GM21786 (cell line): ENCODE results near the gene FNIP2.
"Not testable (repeated sequence)": the region's sequence is repeated elsewhere in the genome, so short reads cannot be mapped to it uniquely, and the experiment has no call there.

ENCODE experiments used
- ATAC-seq: cut with Tn5 transposase; IDR thresholded peaks from one replicate; pipeline ENCODE4 v1.9.1; 2021; ENCODE audit not compliant: unreplicated experiment

The FNIP2 gene

DNA sequence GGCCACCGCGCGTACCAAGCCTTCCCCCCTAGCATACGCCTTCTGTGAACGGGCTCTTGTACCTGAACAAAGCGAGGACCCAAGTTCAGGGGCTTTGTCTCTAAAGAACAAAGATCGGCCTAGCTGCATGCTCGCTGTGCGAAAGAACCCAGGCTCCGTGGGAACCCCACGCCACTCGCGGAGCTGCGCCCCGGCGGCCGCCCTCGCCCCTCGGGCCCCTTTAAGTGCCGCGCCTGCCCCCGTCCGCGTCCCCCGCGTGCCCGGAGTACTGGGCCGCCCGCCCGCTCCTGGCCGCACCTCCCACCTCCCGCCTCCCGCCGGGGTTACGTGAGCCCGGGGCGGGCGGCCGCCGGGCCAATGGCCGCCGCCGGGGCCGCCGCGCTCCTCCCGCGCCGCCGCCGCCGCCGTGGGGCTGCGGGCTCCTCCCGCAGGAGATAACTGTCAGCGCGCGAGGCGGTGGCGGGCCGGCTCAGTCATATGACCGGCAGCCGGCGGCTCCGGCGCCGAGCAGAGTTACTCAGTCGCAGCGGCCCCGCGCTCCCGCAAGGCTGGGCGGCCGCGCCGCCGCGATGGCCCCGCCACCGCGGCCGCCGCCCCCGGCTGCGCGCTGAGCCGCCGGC lies at the start of gene FNIP2:
Gene FNIP2 (plus strand): TSS at position 472 of the 620 bp plus-strand sequence. CDS start 187 bp downstream, outside the sequence.
- peak; percentile 74 for ATAC-seq

DNA sequence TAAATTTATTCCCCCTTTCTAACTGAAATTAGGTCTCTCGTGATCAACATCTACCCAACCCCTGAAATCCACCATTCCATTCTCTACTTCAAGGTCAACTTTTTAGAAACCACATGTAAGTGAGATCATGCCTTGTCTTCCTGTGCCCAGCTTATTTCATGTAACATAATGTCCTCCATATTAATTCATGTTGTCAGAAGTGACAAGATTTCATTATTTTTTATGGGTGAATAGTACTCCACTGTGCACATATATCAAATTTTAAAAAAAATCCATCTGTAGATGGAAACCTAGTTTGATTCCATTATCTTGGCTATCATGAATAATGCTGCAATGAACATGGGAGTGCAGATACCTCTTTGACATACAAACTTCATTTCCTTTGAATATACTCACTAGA lies 47.1 kb upstream of the FNIP2 start:
- ATAC-seq, result no peak

DNA sequence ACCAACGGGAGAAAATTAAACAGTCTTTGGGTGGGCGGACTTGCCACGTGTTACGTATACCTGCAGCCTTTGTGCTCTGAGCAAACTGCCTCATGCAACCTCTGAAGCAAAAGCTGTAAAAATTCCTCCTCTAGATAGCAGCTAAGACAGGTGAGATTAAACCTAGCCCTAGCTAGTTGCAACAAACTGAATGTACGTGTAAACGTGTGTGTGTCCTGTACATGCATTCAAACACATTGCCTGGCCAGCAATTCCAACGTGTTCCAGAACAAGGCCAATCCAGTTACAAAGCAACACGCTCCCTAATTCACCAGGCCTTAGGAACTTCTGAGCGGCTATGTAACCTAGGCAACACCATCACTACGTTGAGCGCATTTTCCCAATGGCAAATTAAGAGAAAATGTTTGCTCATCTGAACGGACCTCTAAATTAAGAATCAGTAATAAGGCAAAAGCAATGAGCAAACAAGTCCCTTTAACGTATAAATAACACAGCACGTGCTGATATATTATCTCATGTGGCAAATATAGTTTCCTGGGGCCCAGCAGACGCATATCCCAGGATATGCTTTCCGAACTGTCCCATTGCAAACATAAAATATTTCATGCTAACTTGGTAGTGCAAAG lies 46.4 kb upstream of the FNIP2 start:
- peak; percentile 16 for ATAC-seq

DNA sequence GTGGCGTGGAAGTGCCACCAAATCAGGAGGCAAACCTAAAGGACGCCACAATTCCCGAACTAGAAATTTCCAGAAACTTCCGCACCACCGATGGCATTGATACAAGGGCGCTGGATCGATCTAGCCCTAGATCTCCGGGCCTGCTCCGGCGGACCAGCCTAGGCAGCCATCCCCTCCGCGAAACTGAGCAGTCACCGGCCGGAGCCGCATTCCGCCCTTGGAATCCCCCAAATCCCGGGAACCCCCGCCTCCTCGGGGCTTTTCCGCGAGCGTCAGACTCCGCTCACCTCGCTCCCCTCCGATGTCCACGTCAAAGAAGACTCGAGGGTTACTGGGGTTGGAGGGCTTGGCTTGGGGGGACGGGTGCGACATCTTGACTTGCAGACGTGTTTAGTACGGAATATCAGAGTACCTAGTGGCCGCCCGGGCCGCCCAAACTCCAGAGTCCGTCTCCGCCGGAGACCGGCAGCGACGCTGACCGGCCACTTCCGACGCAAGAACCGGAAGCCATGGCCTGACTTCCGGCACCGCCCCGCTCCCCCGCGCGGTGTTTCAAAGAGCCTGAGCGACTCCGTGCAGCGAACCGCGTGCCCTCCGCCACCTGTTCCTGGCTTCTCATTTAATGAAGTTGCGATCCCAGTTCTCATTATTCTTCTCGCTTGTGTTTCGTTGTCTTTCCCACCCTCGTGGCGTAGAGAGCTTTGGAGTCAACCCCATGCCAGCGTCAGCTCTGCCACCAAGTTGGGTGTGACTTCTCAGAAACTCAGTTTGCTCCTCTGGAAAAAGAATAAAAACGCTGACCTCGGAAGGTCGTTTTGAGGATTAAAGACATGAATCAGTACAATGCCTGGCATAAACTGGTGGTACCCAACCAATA lies 45.7 kb upstream of the FNIP2 start, which contains the start of gene PPID:
Gene PPID (minus strand): TSS at position 480 of the 877 bp plus-strand sequence. CDS start 108 bp downstream, at position 372.
- ATAC-seq, result peak; percentile 99

DNA sequence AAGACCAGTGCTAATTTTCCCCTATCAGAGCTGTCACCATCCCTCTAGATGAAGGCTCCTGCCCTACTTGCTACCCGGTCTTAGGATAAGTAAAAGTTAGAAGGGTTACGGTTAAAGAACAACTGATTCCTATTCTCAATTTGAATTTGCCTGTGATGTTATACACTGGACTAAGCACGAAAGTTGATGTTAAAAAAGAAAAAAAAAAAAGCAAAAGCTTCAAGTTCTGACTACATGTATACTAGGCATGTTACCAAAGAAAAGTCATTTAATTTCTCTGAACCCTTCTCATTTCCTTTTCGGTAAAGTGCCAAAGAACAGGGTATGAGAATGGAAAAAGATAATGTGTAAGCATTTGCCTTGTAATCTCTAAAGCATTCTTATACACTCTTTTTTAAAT lies 44.2 kb upstream of the FNIP2 start:
- ATAC-seq, result no peak

DNA sequence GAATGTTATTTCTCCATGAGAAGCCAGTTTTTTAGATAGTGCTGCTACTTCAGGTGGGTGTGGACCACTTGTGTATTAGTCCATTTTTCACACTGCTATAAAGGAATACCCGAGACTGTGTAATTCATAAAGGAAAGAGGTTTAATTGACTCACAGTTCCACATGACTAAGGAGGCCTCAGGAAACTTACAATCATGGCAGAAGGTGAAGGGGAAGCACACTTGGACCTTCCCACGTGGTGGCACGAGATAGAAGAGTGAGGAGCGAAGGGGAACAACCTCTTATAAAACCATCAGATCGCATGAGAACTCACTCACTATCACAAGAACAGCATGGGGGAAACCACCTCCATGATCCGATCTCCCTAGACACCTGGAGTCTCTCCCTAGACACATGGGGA lies 42.2 kb upstream of the FNIP2 start:
- ATAC-seq, result no peak

DNA sequence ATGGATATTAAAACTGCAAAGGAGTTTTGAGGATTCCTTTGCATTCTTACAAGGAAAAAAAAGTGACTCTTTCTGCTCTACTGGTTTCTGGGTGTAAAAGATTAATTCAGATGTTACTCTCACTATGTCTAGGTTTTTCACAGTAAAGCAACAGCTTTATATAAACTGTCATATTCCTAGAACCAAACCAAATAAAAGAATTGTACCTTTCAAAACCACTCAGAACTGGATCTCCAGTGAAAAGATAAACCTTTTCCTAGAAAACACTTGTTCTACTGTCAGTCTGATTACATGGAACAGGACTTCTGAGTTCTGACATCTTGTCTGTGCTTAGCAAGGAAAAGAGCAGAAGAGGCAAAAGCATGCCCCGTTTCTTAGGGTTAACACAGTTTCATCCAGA lies 40.6 kb upstream of the FNIP2 start:
- ATAC-seq, result no peak

DNA sequence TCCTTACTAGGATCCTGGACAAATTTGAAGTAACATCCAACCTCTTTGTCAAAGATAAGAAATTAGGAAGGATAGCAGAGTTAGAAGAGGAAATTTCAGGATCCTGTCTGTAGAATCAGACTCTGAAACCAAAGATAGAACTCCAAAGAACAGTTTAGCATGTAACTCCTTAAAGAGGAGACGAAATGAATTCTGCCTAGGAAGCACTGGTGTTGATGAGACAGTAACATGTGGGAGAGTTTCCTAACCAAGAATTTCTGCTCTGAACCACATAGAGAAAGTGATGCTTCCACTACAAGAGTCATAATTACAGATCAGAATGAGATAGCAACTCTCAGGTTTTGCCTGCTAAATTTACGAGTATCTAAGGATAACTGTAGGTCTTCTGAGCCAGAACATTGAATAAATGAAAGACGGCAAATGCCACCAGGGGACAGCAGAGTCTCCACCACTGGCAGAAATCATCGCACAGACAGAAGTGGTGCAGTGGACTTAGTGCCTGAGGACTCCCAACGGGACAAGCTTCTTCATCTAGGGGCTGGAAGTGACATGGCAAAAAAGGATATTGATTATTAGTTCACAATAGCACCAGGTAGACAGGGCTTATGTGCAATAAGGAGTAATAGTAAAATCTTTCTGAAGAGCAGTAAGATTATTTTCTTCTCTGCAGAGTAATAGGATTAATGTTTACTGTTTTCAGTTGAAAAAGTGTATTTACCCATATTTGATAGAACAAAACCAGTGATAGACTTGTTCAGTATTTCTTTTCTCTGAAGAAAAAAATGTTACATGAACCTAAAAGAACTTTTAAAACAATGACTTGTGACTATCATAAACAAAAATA lies 38.9 kb upstream of the FNIP2 start:
- ATAC-seq, result peak; percentile 96

DNA sequence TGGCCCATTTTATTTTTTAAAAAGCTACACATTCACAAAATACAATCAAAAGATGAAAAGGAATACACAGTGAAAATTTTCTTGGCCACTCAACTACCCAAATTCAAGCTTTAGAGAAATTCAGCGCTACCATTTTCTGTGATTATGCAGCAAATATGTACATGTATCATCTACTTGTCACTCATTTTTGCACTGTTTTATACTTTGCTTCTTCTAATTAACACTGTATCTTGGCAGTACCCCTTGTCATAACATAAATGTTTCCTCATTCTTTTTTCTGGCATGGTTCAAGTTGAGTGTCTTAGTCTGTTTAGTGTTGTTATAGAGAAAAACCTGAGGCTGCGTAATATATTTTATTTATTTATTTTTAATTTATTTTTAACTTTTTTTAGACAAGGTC lies 30.0 kb upstream of the FNIP2 start:
- ATAC-seq, result no peak

DNA sequence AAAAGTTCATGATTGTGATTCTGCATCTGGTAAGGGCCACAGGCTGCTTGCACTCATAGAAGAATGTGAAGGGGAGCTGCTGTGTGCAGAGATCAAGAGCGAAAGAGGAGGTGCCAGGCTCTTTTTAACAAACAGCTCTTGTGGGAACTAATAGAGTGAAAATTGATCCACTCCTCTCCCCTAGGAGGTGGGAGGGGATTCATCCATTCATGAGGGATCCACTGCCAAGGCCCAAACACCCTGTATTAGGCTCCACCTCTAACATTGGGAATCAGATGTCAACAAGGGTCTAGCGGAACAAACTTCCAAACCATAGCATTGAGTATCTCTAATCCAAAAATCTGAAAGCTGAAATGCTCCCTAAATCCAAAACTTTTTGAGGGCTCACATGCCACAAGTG lies 29.2 kb upstream of the FNIP2 start:
- ATAC-seq, result no peak

DNA sequence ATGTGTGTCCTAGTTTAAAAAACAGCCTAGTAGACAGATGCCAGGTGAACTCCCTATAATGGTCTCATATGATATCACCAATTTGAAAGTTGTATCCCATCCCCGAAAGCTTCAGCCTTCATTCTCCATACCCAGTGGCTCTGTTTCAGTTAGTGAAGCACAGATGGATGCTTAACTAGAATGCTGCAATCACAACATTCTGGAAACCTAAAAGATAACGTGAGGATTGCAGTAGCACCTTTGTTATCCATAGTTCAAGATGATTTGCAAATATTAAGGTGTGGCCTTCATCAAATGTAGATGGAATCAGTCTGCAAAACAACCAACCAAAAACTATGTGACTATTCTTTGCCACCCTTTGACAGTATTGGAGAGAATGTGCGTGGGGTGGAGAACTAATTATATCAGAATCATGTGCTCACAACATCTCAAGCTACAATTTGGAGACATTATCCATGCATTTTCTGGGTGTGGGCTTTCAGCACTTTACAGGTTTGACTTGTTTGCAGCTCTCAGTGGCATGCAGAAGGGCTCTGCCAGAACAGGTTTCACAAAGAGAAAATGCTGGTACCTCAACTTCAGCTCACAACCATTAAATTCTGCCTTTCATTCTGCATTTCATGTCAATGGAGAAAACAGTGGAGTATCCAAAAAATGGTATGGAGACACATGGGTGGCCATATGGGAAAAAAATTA lies 27.4 kb upstream of the FNIP2 start:
- no peak for ATAC-seq

DNA sequence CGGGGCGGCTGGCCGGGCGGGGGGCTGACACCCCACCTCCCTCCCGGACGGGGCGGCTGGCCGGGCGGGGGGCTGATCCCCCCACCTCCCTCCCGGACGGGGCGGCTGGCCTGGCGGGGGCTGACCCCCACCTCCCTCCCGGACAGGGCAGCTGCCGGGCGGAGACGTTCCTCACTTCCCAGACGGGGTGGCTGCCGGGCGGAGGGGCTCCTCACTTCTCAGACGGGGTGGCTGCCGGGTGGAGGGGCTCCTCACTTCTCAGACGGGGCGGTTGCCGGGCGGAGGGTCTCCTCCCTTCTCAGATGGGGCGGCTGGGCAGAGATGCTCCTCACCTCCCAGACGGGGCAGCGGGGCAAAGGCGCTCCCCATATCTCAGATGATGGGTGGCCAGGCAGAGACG lies 22.3 kb upstream of the FNIP2 start:
- ATAC-seq, result not testable (repeated sequence)

DNA sequence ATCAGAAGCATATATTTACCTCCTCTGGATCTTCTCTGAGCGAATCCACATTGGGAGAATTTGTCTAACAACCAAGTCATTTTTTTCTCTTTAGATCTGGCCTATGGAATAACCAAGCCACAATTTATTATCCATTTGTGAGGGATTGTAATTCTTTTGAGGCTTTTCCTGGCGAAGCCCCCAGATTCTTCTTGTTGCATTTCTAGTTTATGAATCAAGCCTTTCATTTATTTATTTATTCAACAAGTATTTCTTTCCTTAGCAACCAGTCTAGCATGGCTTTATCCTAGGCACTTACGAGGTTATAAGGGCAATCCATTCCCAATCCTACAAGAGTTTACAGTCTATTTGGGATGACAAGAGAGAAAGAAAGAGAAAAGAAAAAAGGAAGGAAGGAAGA lies 18.4 kb upstream of the FNIP2 start:
- no peak for ATAC-seq

DNA sequence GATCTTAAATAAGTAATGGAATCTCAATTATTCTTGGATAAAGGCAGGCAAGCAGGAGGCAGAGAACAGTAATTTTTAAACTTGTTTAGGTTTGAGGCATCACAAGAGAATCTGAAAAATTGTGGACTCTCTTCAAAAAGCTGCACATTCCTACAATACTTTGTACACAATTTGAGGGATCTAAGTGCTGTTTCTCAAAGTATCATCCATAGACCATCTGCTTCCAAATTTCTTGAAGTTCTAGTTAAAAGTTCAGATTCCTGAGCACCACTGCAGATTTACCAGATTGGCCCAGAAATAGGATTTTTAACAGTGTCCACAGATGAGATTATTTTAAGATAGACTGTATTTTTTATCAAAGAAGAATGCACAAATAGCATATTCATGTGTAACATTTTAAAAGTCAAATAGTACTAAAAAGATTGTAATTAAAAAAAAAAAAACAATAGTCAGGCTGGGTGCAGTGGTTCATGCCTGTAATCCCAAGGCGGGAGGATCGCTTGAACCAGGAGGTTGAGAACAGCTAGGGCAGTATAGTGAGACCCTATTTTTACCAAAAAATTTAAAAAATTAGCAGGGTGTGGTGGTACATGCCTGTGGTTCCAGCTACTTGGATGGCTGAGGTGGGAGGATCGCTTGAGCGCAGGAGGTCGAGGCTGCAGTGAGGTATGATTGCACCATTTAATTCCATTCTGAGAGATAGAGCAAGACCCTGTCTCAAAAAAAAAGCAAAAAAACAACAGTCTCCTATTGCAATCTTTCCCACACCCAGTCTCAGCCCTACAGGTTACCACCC lies 14.2 kb upstream of the FNIP2 start:
- ATAC-seq, result no peak

DNA sequence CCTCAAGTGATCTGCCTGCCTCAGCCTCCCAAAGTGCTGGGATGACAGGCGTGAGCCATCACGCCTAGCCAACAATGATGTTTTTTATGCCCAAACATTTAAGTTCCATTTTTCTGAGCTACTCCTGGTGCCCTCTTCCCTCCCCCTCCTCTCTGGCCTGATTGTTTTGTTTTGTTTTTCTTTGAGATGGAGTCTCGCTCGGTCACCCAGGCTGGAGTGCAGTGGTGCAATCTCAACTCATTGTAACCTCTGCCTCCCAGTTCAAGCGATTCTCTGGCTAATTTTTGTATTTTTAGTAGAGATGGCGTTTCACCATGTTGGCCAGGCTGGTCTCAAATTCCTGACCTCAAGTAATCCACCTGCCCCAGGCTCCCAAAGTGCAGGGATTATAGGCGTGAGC lies 13.0 kb upstream of the FNIP2 start:
- ATAC-seq, result not testable (repeated sequence)

DNA sequence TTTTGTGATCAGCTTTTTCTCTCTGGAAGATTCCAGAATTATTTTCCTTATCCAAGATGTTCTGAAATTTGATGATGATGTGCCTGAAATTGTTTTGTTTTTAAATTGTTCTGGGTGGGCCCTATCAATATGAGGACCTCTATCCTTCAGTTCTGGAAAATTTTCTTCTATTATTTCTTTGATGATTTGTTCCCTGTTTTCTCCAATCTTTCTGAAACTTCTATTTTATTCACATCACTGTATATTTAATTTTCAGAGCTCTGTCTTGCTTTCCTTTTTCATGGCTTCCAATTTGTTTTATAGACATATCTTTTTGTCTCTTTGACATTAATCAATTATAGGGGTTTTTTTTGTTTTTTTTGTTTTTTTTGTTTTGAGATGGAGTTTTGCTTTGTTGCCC lies 12.2 kb upstream of the FNIP2 start:
- no peak for ATAC-seq

DNA sequence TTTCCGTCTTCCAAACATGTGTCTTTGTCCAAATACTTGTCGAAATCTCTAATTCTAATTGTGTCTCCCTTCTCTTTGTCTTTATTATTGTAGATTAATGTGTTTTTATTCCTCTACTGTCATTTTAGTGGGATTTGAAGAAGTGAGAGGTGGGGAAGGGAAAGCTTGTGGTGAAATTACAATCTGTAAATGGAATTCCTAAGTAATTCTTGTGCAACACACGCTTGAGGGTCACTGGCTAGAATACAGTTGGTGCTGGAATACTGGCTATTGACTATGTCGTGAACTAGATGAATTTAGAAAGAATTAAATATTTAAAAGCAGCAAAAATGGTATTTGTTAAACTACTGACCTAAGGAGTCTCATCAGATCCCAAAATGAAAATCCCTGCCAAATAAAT lies 10.7 kb upstream of the FNIP2 start:
- ATAC-seq, result no peak

DNA sequence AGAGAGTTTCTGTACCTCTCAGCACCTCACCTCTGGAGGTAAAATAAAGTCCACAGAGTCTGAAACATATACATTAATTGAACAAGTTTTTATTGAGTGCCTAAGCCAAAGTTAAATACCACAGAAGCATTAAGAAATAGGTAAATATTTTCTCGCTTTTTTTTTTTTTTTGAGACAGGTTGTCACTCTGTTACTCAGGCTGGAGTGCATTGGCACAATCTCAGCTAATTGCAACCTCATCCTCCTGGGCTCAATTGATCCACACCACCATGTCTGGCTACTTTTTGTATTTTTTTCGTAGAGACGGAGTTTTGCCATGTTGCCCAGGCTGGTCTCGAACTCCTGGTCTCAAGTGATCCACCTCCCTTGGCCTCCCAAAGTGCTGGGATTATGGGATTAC lies 10.1 kb upstream of the FNIP2 start:
- no peak for ATAC-seq

DNA sequence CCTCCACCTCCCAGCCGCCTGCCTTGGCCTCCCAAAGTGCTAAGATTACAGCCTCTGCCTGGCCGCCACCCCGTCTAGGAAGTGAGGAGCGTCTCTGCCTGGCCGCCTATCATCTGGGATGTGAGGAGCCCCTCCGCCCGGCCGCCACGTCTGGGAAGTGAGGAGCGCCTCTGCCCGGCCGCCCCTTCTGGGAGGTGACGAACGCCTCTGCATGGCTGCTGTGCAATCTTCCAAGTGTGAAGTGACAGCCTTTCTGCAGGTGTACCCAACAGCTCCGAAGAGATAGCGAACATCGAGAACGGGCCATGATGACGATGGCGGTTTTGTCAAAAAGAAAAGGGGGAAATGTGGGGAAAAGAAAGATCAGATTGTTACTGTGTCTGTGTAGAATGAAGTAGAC lies 9.3 kb upstream of the FNIP2 start:
- ATAC-seq, result not testable (repeated sequence)

DNA sequence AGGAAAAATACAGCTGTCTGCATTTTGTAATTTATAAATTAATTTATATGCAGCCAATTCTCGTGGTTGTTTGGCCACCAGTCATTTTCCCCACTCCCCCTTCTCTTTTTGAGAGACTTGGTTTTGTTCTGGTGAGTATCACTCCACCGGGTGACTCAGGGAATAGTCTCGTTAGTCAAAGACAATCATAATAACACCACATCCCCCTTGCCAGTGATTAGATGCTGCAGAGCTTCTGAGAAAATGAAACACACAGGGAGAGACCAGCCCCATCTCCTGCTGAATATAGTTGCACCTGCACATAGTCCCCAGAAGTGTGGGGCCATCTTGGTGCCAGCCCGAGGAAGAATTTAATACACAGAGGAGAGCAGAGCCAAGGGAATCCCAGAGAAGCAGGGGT lies 8.0 kb upstream of the FNIP2 start:
- no peak for ATAC-seq
